H1 (cell line): ENCODE results near the gene SLC8B1. TPM values are rescaled to one million over a fixed set of nuclear protein-coding genes. Genes with fewer than 3 reads are reported as not detected.

ENCODE experiments used
- BCL11A ChIP-seq, 2 experiments: IDR thresholded peaks; one replicate each; pipeline ENCODE4 v1.6.1; 2011; ENCODE audit warnings: low read depth in 2 of 2, low read length in 2 of 2, mild to moderate bottlenecking in 2 of 2
- CBX8 ChIP-seq: fragments of 300-800, 300-1000 bp; sonication (generic); IDR thresholded peaks from 2 replicates; pipeline ENCODE4 v1.7.1; 2016; ENCODE audit warnings: low read depth, low read length, borderline replicate concordance
- CEBPB ChIP-seq: IDR thresholded peaks from 2 replicates; pipeline ENCODE4 v1.6.1; 2012; ENCODE audit warnings: low read depth, low read length
- RAD21 ChIP-seq, 2 experiments: IDR thresholded peaks in 1 of 2; conservative IDR thresholded peaks in 1 of 2; 2 replicates each; pipeline ENCODE4 v1.6.1; 2011; ENCODE audit warnings: low read depth in 2 of 2, low read length in 2 of 2, improper control_type of control experiment in 1 of 2, inconsistent platforms in 1 of 2, mild to moderate bottlenecking in 1 of 2, moderate library complexity in 1 of 2
- TAF1 ChIP-seq: IDR thresholded peaks from 2 replicates; pipeline ENCODE4 v1.6.1; 2011; ENCODE audit warnings: mild to moderate bottlenecking, low read depth, low read length
- TCF12 ChIP-seq: IDR thresholded peaks from 2 replicates; pipeline ENCODE4 v1.6.1; 2011; ENCODE audit warnings: low read depth, mild to moderate bottlenecking, low read length
- polyA plus RNA-seq, 7 experiments: library from polyadenylated mRNA; depleted of rRNA in 3 of 7; stranded (reverse) in 5 of 7; unstranded in 2 of 7; fragments of >200 nt in 5 of 7; fragments of 200-250 nt in 2 of 7; gene quantifications; 1 replicate in 5 of 7; 2 replicates in 1 of 7; 4 replicates in 1 of 7; pipeline versions ENCODE4 v1.2.1 to v1.2.3, GENCODE V29; 2011 to 2013; ENCODE audit warnings: missing spikeins in 2 of 7, mixed read lengths in 2 of 7
- total RNA-seq: library from RNA; stranded (reverse); fragmentation: NEBNext Ultra II Directional; extraction: Animal tissue kit (Norgen Biotek cat#: 25700); gene quantifications from 2 replicates; pipeline ENCODE4 v1.2.1, GENCODE V29; 2021
- TF ChIP-seq, protein P1 (sequence below): fragments of 300-600 bp; sonication (generic); IDR thresholded peaks from 2 replicates; pipeline ENCODE4 v1.7.1; 2012; ENCODE audit warnings: low read length, moderate library complexity, mild to moderate bottlenecking, inconsistent platforms; ENCODE audit not compliant: insufficient replicate concordance
- TF ChIP-seq, protein P2 (sequence below), 3 experiments: IDR thresholded peaks; 1 replicate in 2 of 3; 2 replicates in 1 of 3; pipeline versions ENCODE4 v1.5.1 to v1.6.1; 2011; ENCODE audit warnings: low read length in 3 of 3, mild to moderate bottlenecking in 3 of 3, inconsistent platforms in 2 of 3, low read depth in 1 of 3, moderate library complexity in 1 of 3; ENCODE audit not compliant: insufficient read depth in 1 of 3; ENCODE audit errors: control extremely low read depth in 1 of 3

SLC8B1 gene
- total and polyA plus RNA-seq, 2 of the 8 experiments (the other 6 are each of a cell fraction or from before 2014, with no cell fraction given), result 11.2 to 19.1 TPM

DNA sequence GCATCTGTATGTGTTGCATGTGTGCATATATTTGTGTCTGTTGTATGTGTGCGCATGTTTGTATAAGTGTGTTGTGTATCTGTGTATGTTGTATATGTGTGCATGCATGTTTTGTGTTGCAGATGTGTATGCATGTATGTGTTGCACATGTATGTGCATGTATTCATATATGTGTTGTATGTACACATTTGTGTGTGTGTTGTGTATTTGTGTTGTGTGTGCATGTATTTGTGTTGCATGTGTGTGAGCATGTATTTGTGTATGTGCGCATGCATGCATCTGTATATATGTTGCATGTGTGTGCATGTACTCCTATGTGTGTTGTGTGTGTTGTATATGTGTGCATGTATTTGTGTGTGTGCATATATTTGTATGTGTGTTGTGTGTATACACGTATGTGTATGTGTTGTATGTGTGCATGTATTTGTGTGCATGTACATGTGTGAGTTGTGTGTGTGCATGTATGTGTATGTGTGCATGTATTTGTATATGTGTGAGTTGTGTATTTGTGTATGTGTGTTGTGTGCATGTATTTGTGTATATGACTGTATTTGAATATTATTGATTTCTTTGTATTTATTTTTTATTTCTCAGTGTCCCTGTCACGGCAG lies 16.8 kb downstream of the SLC8B1 start (continued):
- TF ChIP-seq RAD21 (IDR thresholded peaks at IDR 0.05 in 1 of 2, conservative IDR thresholded peaks at IDR 0.05 in 1 of 2; ENCODE audit: low read depth in 2 of 2, low read length in 2 of 2), result no peak
- no peak for TF ChIP-seq BCL11A (IDR thresholded peaks at IDR 0.05; ENCODE audit: low read depth in 2 of 2, low read length in 2 of 2)
- no peak for TF ChIP-seq TCF12
- TF ChIP-seq, protein P1, sequence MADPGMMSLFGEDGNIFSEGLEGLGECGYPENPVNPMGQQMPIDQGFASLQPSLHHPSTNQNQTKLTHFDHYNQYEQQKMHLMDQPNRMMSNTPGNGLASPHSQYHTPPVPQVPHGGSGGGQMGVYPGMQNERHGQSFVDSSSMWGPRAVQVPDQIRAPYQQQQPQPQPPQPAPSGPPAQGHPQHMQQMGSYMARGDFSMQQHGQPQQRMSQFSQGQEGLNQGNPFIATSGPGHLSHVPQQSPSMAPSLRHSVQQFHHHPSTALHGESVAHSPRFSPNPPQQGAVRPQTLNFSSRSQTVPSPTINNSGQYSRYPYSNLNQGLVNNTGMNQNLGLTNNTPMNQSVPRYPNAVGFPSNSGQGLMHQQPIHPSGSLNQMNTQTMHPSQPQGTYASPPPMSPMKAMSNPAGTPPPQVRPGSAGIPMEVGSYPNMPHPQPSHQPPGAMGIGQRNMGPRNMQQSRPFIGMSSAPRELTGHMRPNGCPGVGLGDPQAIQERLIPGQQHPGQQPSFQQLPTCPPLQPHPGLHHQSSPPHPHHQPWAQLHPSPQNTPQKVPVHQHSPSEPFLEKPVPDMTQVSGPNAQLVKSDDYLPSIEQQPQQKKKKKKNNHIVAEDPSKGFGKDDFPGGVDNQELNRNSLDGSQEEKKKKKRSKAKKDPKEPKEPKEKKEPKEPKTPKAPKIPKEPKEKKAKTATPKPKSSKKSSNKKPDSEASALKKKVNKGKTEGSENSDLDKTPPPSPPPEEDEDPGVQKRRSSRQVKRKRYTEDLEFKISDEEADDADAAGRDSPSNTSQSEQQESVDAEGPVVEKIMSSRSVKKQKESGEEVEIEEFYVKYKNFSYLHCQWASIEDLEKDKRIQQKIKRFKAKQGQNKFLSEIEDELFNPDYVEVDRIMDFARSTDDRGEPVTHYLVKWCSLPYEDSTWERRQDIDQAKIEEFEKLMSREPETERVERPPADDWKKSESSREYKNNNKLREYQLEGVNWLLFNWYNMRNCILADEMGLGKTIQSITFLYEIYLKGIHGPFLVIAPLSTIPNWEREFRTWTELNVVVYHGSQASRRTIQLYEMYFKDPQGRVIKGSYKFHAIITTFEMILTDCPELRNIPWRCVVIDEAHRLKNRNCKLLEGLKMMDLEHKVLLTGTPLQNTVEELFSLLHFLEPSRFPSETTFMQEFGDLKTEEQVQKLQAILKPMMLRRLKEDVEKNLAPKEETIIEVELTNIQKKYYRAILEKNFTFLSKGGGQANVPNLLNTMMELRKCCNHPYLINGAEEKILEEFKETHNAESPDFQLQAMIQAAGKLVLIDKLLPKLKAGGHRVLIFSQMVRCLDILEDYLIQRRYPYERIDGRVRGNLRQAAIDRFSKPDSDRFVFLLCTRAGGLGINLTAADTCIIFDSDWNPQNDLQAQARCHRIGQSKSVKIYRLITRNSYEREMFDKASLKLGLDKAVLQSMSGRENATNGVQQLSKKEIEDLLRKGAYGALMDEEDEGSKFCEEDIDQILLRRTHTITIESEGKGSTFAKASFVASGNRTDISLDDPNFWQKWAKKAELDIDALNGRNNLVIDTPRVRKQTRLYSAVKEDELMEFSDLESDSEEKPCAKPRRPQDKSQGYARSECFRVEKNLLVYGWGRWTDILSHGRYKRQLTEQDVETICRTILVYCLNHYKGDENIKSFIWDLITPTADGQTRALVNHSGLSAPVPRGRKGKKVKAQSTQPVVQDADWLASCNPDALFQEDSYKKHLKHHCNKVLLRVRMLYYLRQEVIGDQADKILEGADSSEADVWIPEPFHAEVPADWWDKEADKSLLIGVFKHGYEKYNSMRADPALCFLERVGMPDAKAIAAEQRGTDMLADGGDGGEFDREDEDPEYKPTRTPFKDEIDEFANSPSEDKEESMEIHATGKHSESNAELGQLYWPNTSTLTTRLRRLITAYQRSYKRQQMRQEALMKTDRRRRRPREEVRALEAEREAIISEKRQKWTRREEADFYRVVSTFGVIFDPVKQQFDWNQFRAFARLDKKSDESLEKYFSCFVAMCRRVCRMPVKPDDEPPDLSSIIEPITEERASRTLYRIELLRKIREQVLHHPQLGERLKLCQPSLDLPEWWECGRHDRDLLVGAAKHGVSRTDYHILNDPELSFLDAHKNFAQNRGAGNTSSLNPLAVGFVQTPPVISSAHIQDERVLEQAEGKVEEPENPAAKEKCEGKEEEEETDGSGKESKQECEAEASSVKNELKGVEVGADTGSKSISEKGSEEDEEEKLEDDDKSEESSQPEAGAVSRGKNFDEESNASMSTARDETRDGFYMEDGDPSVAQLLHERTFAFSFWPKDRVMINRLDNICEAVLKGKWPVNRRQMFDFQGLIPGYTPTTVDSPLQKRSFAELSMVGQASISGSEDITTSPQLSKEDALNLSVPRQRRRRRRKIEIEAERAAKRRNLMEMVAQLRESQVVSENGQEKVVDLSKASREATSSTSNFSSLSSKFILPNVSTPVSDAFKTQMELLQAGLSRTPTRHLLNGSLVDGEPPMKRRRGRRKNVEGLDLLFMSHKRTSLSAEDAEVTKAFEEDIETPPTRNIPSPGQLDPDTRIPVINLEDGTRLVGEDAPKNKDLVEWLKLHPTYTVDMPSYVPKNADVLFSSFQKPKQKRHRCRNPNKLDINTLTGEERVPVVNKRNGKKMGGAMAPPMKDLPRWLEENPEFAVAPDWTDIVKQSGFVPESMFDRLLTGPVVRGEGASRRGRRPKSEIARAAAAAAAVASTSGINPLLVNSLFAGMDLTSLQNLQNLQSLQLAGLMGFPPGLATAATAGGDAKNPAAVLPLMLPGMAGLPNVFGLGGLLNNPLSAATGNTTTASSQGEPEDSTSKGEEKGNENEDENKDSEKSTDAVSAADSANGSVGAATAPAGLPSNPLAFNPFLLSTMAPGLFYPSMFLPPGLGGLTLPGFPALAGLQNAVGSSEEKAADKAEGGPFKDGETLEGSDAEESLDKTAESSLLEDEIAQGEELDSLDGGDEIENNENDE, result no peak
- TF ChIP-seq TAF1, result no peak
- no peak for TF ChIP-seq CBX8
- TF ChIP-seq CEBPB, result no peak
- TF ChIP-seq, protein P2, sequence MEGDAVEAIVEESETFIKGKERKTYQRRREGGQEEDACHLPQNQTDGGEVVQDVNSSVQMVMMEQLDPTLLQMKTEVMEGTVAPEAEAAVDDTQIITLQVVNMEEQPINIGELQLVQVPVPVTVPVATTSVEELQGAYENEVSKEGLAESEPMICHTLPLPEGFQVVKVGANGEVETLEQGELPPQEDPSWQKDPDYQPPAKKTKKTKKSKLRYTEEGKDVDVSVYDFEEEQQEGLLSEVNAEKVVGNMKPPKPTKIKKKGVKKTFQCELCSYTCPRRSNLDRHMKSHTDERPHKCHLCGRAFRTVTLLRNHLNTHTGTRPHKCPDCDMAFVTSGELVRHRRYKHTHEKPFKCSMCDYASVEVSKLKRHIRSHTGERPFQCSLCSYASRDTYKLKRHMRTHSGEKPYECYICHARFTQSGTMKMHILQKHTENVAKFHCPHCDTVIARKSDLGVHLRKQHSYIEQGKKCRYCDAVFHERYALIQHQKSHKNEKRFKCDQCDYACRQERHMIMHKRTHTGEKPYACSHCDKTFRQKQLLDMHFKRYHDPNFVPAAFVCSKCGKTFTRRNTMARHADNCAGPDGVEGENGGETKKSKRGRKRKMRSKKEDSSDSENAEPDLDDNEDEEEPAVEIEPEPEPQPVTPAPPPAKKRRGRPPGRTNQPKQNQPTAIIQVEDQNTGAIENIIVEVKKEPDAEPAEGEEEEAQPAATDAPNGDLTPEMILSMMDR (IDR thresholded peaks at IDR 0.05; ENCODE audit: control extremely low read depth in 1 of 3, insufficient read depth in 1 of 3, low read depth in 1 of 3, low read length in 3 of 3), result no peak
